Limb (tissue), 2 donors: ENCODE measurements around the gene ZFAND3.

Experiments
- DNase-seq, 2 donors: peaks; one replicate each; pipeline ENCODE4 v3.0.0-alpha.2; 2016; ENCODE audit errors: extremely low spot score in 2 of 2

Gene ZFAND3

GRCh38 chr6:37998366-37998765, 178.8 kb downstream of the ZFAND3 start:
- DNase-seq, result no peak

- DNase-seq, result no peak
Observed at GRCh38 chr6:38001386-38001785, 181.9 kb downstream of the ZFAND3 start.

GRCh38 chr6:38004908-38005307, 185.4 kb downstream of the ZFAND3 start:
- DNase-seq, result no peak

GRCh38 chr6:38011937-38012336, 192.4 kb downstream of the ZFAND3 start:
- no peak for DNase-seq

- DNase-seq, result peak in 1 of 2 donors; percentile 42
Observed at GRCh38 chr6:38012573-38012972, 193.0 kb downstream of the ZFAND3 start.

- DNase-seq, result no peak
Observed at GRCh38 chr6:38015341-38015740, 195.8 kb downstream of the ZFAND3 start.

- no peak for DNase-seq
Observed at GRCh38 chr6:38016824-38017223, 197.3 kb downstream of the ZFAND3 start.

GRCh38 chr6:38018755-38019165, 199.2 kb downstream of the ZFAND3 start:
- no peak for DNase-seq

GRCh38 chr6:38020593-38020992, 201.1 kb downstream of the ZFAND3 start:
- DNase-seq, result no peak

- no peak for DNase-seq
Observed at GRCh38 chr6:38021029-38021428, 201.5 kb downstream of the ZFAND3 start.

GRCh38 chr6:38021571-38021970, 202.0 kb downstream of the ZFAND3 start:
- DNase-seq, result no peak

- DNase-seq, result no peak
Observed at GRCh38 chr6:38022688-38023087, 203.2 kb downstream of the ZFAND3 start.

- no peak for DNase-seq
Observed at GRCh38 chr6:38024908-38025307, 205.4 kb downstream of the ZFAND3 start.

GRCh38 chr6:38025451-38025850, 205.9 kb downstream of the ZFAND3 start:
- DNase-seq, result no peak

GRCh38 chr6:38027685-38028373, 208.3 kb downstream of the ZFAND3 start:
- DNase-seq, result no peak

- DNase-seq, result no peak
Observed at GRCh38 chr6:38030380-38030779, 210.9 kb downstream of the ZFAND3 start.

GRCh38 chr6:38032797-38033196, 213.3 kb downstream of the ZFAND3 start:
- DNase-seq, result no peak

- DNase-seq, result no peak
Observed at GRCh38 chr6:38033442-38033982, 214.0 kb downstream of the ZFAND3 start.

GRCh38 chr6:38034274-38034914, 214.9 kb downstream of the ZFAND3 start:
- DNase-seq, result peak in 1 of 2 donors; percentile 67

- DNase-seq, result no peak
Observed at GRCh38 chr6:38035478-38035877, 216.0 kb downstream of the ZFAND3 start.

GRCh38 chr6:38039502-38039901, 220.0 kb downstream of the ZFAND3 start:
- DNase-seq, result no peak

GRCh38 chr6:38040254-38040653, 220.7 kb downstream of the ZFAND3 start:
- DNase-seq, result no peak

- no peak for DNase-seq
Observed at GRCh38 chr6:38043259-38043753, 223.8 kb downstream of the ZFAND3 start.
